ES-I3 (cell line): ENCODE results near the gene CDPF1.

Experiments
- H3K36me3 ChIP-seq: 2 replicates; pipeline ENCODE4 v1.6.1; 2013; ENCODE audit warnings: mild to moderate bottlenecking, low read length, control low read depth, moderate library complexity; ENCODE audit not compliant: insufficient read depth
- H3K4me1 ChIP-seq: 2 replicates; pipeline ENCODE4 v1.6.1; 2013; ENCODE audit warnings: mild to moderate bottlenecking, control low read depth, low read length; ENCODE audit not compliant: insufficient read depth
- H3K9ac ChIP-seq: 2 replicates; pipeline ENCODE4 v1.6.1; 2013; ENCODE audit warnings: low read depth, mild to moderate bottlenecking, low read length, moderate library complexity
- H3K9me3 ChIP-seq: 2 replicates; pipeline ENCODE4 v1.6.1; 2013; ENCODE audit warnings: mild to moderate bottlenecking, low read length, moderate library complexity; ENCODE audit not compliant: control insufficient read depth, insufficient read depth

Gene CDPF1

DNA sequence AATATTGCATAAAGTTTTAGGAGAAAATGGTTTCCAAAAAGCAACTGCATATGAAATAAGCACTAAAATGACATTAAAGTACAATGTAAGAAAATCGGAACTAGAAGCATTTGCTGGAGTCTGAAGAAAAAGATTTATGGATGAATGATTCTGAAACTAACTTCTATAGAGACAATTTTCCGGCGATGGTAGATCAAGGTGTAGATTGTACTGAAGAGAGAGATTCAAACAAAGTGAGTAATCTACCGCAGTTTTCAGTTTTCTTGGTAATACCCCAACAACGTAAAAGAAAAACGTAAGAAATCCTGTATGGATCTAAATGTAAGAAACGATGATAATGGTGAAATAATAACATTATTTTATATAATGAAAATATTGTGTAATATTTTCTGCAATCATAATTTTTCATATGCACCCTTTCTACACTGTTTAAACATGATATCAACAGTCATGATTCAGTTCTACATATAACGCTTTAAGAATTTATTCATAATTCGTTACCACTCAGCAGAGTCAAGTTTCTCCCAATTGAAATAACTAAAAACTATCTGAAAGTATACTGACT, 1.8 kb upstream of the CDPF1 start:
- Histone ChIP-seq H3K4me1 (no peaks in the 10 kb centered on the region), H3K9me3 (peaks cover 3% of the 10 kb centered on the region; the same call in 1 of the 2 replicates), H3K36me3 (no peaks in the 10 kb centered on the region), H3K9ac (no peak overlapping the region)

DNA sequence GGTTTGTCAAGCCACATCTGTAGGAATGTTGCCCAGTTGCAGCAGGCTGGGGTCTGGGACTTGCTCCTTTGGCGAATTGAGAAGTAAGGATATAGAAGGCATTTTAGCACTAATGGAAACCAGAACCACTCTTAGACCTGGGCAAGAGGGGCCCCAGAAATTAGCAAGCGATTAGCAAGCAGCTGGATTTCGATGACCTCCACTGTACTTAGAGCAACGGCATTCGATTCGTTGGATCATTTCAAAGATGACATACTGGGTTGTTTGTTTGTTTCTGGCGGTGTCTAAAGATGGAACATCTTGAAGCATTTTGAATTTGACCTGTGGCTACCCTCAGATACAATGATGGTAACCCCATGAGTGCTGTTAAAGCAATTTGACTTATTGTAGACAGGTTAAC, 1.2 kb upstream of the CDPF1 start:
- H3K9me3 ChIP-seq: peaks cover 2% of the 10 kb centered on the region; the same call in 1 of the 2 replicates
- H3K4me1 ChIP-seq: no peaks in the 10 kb centered on the region
- no peaks in the 10 kb centered on the region for H3K36me3 ChIP-seq
- peak overlapping the region; percentile 79 for H3K9ac ChIP-seq

DNA sequence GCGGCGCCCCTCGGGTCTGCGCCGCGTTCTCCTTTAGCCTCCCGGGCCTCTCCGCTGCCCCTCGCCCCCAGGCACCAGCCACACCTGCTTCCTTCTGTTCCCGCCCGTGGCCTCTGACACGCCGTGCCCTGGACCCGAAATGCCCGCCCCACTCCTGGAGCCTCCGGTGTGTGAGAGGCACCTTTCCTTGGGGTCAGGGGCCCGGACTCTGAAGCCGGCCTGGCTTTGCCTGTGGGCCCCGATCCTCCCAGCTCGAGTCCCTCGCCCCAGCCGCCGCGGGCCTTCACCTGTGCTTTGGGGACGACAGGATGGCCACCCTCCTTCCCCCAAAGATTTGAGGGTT, 661 bp upstream of the CDPF1 start:
- Histone ChIP-seq H3K9me3 (peaks cover 2% of the 10 kb centered on the region; the same call in 1 of the 2 replicates), H3K36me3 (no peaks in the 10 kb centered on the region), H3K9ac (peak overlapping the region; percentile 79), H3K4me1 (no peaks in the 10 kb centered on the region)

DNA sequence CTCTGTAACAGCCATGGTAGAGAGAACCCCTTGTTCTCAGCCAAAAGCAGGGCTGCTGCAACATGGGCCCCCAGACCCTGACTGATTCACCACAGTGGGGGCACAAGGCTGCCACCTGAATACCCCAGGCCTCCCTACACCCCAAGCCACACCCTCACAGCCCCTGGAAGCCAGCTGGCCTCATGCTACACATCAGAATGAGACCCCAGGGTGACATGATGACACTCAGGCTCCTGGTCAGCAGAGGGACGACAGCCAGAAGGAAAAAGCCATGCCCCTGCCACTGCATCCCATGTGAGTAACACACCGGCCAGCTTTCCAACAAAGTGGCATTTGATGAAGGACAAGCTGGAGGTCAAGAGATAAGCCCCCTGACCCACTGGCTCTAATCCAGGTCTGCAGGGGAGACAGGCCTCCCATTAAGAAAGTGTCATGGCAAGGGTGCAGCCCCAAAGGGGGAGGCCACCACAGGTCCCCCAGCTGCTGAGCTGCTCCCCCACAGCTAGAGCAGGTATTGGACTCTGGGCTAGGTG, 2.6 kb downstream of the CDPF1 start:
- H3K36me3 ChIP-seq: no peaks in the 10 kb centered on the region
- H3K4me1 ChIP-seq: no peaks in the 10 kb centered on the region
- no peaks in the 10 kb centered on the region for H3K9me3 ChIP-seq
- no peak overlapping the region for H3K9ac ChIP-seq

DNA sequence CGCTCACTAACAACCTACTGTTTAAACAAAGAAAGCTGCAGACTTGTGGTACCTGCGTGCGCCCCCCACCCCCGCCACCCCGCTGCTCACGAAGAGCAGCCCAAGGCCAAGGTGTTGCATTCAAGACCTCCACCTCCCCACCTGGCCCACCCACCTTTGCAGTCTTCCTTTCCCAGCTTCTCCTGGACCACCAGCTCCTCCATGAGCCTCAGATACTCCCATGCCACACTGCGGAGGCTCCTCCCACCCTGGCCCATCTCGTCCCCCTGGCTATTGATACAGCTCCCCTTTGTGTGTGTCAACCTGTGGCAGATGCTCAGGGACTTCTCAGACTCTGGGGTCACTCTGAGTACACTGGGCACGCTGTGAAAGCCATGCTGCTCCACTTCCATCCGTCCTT, 3.9 kb downstream of the CDPF1 start:
- no peaks in the 10 kb centered on the region for H3K36me3 ChIP-seq
- H3K9me3 ChIP-seq: no peaks in the 10 kb centered on the region
- H3K4me1 ChIP-seq: no peaks in the 10 kb centered on the region
- no peak overlapping the region for H3K9ac ChIP-seq

DNA sequence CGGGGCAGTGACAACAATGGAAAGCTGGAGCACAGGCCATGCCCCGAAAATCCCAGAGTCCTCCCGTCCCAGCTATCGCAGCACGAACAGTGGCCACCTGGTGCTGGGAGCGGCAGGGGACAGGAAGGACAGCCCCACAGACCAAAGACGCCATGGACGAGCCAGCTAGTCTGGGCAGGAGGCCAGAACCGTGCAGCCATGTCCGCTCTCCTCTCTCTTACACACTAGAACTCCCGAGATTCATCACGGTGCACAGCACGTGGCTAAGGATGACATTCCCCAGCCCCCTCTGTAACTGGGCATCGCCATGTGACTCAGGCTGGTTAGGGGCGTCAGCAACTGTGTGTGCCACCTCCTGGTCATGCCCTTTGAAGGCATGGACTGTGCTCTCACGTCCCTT, 4.6 kb downstream of the CDPF1 start:
- Histone ChIP-seq H3K9ac (no peak overlapping the region), H3K4me1 (no peaks in the 10 kb centered on the region), H3K9me3 (no peaks in the 10 kb centered on the region), H3K36me3 (no peaks in the 10 kb centered on the region)

DNA sequence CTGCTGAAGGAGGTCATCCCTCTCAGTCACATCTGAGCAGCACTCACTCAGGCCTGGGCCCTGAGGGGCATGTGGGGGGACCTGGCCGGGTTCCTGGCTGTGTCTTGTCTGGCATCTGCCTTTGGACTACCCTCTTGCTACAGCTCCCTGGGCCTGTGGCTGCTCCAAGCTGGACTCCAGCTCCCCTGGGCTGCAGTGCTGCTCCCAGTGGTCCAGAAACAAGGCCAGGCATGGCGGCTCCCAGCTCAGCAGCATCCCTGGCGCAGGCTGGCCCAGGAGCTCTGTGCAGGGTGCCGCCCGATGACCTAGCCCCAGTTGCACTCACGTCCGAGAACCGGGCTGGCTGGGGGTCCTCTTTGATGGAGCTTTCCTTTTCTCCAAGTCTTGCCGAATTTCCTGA, 5.3 kb downstream of the CDPF1 start:
- Histone ChIP-seq H3K9ac (no peak overlapping the region), H3K9me3 (no peaks in the 10 kb centered on the region), H3K36me3 (no peaks in the 10 kb centered on the region), H3K4me1 (no peaks in the 10 kb centered on the region)

DNA sequence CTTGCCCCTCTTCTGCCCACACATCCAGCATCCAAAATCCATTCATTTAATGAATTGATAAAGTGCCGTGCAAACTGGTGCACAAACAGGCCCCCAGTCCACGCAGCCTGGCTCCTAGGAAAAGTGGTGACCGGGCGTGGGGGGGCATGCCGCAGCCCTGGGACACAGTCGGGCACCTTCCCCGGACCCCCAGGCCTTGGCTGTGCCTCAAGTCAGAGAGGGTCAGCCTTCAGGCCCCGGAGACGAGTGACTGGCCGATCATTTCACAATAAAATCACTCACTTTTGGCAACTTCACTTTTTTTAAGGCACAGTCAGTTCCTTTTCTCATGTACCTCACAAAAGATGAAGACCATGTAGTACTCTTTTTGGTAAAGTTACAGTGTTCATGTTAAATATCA, 8.0 kb downstream of the CDPF1 start:
- Histone ChIP-seq H3K9me3 (no peaks in the 10 kb centered on the region), H3K9ac (no peak overlapping the region), H3K36me3 (no peaks in the 10 kb centered on the region), H3K4me1 (no peaks in the 10 kb centered on the region)

DNA sequence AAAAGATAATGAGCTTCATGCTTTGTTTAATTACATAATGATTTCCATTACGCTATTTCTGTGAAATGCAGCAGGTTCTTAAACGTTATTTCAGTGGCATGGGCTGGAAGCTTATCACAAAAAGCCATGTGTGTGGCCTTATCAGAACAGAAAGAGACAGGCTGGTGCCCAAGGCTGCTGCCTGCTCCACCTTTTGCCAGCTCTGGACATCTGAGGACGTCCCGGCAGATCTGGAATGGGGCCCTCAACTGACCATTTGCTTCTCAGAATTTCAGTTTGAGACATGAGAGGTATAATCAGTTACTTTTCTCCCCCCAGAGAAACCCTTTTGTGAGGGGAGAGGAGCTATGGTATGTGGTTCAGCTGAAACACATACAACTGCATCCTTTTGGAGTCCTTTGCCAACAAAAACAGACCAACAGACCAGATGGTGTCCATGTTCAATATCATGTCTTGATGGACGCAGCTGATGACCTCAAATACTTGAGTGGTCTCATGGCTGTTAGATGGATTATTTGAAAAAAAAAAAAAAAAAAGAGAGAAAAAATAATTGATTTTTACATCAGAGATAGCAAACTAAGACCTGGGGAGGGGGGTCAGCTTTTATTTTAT, 8.6 kb downstream of the CDPF1 start:
- Histone ChIP-seq H3K36me3 (no peaks in the 10 kb centered on the region), H3K9me3 (no peaks in the 10 kb centered on the region; the same call in 1 of the 2 replicates), H3K4me1 (no peaks in the 10 kb centered on the region), H3K9ac (no peak overlapping the region)

DNA sequence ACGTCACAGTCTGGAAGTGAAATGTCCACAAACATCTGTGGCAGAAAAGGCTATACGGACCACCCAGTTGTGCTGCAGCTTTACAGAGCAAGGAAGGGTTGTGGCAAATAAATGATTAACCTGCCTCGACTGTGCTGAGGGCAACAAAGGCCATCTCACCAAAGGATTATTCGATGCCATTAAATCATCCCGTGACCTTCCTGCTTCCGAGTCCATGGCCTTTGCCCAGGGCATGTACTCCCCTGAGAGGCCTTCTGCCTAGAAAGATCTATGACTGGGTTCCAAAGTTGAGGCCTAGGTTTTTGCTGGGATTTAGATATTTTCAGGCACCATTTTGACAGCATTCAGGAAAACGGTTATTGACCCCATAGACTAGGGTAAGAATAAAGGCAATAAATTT, 9.2 kb downstream of the CDPF1 start:
- Histone ChIP-seq H3K9me3 (no peaks in the 10 kb centered on the region; the same call in 1 of the 2 replicates), H3K4me1 (no peaks in the 10 kb centered on the region), H3K9ac (no peak overlapping the region), H3K36me3 (no peaks in the 10 kb centered on the region)

DNA sequence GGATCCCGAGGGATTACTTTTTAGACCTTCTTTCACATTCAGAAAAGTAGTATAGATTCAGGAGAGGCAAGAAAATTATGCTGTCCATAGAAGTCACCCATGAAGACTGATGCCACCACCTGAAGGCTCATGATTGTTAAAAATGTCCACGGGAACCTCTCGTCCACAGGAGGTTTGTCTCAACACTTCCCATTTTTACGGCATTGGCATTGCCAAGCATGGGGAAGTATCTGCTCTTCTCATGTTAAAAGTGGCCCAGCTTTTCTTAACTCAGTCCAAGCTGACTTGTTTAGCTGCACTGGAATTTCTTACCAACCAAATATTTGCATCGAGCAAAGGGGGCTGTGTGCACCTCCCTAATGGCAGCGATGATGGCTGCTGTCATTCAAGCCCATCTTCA, 9.6 kb downstream of the CDPF1 start:
- no peaks in the 10 kb centered on the region for H3K36me3 ChIP-seq
- H3K9ac ChIP-seq: no peak overlapping the region
- H3K4me1 ChIP-seq: no peaks in the 10 kb centered on the region
- no peaks in the 10 kb centered on the region; the same call in 1 of the 2 replicates for H3K9me3 ChIP-seq

DNA sequence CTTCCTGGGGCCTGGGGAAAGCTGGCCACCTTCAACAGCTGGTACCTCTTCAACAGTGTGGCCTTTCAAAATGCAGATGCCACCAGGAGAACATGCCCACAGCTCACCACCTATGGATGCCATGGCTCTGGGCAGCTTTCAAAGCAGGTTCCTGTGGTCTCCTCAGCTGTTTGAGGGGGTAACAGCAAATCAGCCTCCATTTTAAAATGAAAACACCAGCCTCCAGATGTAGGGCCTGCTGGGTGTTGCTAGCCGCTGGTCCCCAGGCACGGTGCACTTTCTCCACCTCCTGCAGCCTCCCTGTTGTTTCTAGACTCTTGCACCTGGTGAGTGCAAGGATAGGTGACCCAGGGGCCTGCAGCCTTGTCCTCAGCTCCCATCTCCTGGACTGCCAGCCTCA, 10.0 kb downstream of the CDPF1 start:
- H3K9me3 ChIP-seq: no peaks in the 10 kb centered on the region; the same call in 1 of the 2 replicates
- no peak overlapping the region for H3K9ac ChIP-seq
- no peaks in the 10 kb centered on the region for H3K4me1 ChIP-seq
- H3K36me3 ChIP-seq: no peaks in the 10 kb centered on the region

DNA sequence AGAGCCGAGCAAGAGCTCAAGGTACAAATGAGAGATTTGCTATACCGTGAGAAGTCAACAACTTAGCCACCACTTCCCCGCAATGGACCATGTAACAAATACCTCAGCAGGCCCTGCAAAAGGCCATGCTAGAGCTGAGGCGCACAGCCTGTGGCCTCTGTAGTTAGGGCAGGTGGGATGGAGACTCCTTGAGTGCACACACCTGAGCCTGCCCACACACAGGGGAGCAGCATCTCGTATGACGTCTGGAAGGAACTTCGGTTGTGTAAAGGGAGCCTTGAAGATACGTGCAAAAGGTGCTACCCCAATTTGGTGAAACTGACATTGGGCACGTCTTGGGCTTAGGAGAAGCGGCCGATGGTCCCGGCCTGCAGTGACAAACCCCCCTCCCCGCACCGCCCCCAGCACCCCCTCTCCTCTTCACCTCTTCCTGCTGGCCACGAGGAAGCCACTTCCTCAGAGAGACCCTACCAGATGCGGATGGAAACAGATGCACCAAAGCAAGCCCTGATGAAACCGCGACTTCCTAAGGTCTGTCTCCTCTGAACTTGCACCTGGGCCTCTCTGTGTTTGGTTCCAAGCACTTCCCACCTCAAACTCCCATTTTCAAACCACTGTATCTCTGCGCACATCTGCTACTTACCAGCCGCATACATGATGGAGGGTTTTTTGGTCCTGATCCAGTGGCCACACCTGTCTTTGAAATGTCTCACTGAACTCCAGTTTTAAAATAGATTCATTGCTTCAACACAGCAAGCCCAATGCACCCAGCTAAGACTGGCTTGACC, 10.6 kb downstream of the CDPF1 start:
- no peaks in the 10 kb centered on the region for H3K36me3 ChIP-seq
- H3K9ac ChIP-seq: no peak overlapping the region
- H3K4me1 ChIP-seq: no peaks in the 10 kb centered on the region
- no peaks in the 10 kb centered on the region; the same call in 1 of the 2 replicates for H3K9me3 ChIP-seq

DNA sequence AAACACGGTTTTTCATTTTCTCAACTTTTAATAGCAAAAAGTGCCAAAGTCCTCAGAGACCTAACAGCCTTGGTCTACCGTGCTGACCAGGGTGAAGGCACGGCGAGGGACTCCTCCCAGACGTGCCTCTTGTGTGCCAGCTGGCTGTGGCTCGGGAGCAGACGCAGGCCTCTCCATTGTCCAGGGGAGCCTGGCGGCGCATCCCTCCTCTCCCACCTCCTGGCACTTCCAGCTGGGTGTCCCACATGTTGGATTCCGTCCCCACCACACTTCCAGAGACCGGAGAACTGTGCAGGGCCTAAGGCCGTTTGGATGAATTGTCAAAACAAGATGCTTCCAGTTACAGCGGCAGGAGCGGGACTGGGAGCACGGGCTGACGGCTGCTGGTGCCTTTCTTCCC, 11.6 kb downstream of the CDPF1 start:
- Histone ChIP-seq H3K4me1 (no peaks in the 10 kb centered on the region), H3K9ac (no peak overlapping the region), H3K36me3 (no peaks in the 10 kb centered on the region), H3K9me3 (no peaks in the 10 kb centered on the region; the same call in 1 of the 2 replicates)
